Measurements from ENCODE around the gene PNLIP.
A peak's percentile ranks its signal among the peaks of the same experiment; 100 is the strongest.

The PNLIP gene

GRCh38 chr10:116597543-116597942 lies 51.8 kb downstream of the PNLIP start:
- Histone ChIP-seq H3K36me3 (ENCODE audit: control insufficient read depth, insufficient read depth, low read length) (no peaks in the 10 kb centered on the region), H3K27me3 (ENCODE audit: control insufficient read depth, insufficient read depth, low read length, poor library complexity, severe bottlenecking) (no peaks in the 10 kb centered on the region), H3K9me3 (ENCODE audit: control insufficient read depth, low read length) (no peaks in the 10 kb centered on the region), H3K27ac (ENCODE audit: insufficient read depth, low read depth, low read length, poor library complexity, severe bottlenecking) (no peak overlapping the region), H3K4me3 (ENCODE audit: insufficient read depth, low read depth, low read length) (no peak overlapping the region), H3K4me1 (ENCODE audit: control insufficient read depth, insufficient read depth, low read length) (no peaks in the 10 kb centered on the region)
- 88 to 90% methylated on average over 5 of the region's 5 CpGs for WGBS, 2 experiments

GRCh38 chr10:116598329-116598728 lies 52.6 kb downstream of the PNLIP start:
- Histone ChIP-seq H3K27ac (ENCODE audit: insufficient read depth, low read depth, low read length, poor library complexity, severe bottlenecking) (no peak overlapping the region), H3K9me3 (ENCODE audit: control insufficient read depth, low read length) (no peaks in the 10 kb centered on the region), H3K27me3 (ENCODE audit: control insufficient read depth, insufficient read depth, low read length, poor library complexity, severe bottlenecking) (no peaks in the 10 kb centered on the region), H3K4me3 (ENCODE audit: insufficient read depth, low read depth, low read length) (no peak overlapping the region), H3K4me1 (ENCODE audit: control insufficient read depth, insufficient read depth, low read length) (no peaks in the 10 kb centered on the region), H3K36me3 (ENCODE audit: control insufficient read depth, insufficient read depth, low read length) (no peaks in the 10 kb centered on the region)

- no peak overlapping the region for H3K4me3 ChIP-seq (ENCODE audit: insufficient read depth, low read depth, low read length)
- no peaks in the 10 kb centered on the region for H3K4me1 ChIP-seq (ENCODE audit: control insufficient read depth, insufficient read depth, low read length)
- no peaks in the 10 kb centered on the region for H3K27me3 ChIP-seq (ENCODE audit: control insufficient read depth, insufficient read depth, low read length, poor library complexity, severe bottlenecking)
- H3K9me3 ChIP-seq (ENCODE audit: control insufficient read depth, low read length), result no peaks in the 10 kb centered on the region
- 57 to 58% methylated on average over 5 of the region's 5 CpGs for WGBS, 2 experiments
- H3K36me3 ChIP-seq (ENCODE audit: control insufficient read depth, insufficient read depth, low read length), result no peaks in the 10 kb centered on the region
- no peak overlapping the region for H3K27ac ChIP-seq (ENCODE audit: insufficient read depth, low read depth, low read length, poor library complexity, severe bottlenecking)
These were observed 54.3 kb downstream of the PNLIP start for GRCh38 chr10:116599991-116600390.

- no peaks in the 10 kb centered on the region for H3K36me3 ChIP-seq (ENCODE audit: control insufficient read depth, insufficient read depth, low read length)
- H3K27ac ChIP-seq (ENCODE audit: insufficient read depth, low read depth, low read length, poor library complexity, severe bottlenecking), result no peak overlapping the region
- WGBS, 2 experiments, result 91% methylated on average over 10 of the region's 10 CpGs
- H3K9me3 ChIP-seq (ENCODE audit: control insufficient read depth, low read length), result no peaks in the 10 kb centered on the region
- H3K4me3 ChIP-seq (ENCODE audit: insufficient read depth, low read depth, low read length), result no peak overlapping the region
- H3K4me1 ChIP-seq (ENCODE audit: control insufficient read depth, insufficient read depth, low read length), result no peaks in the 10 kb centered on the region
- no peaks in the 10 kb centered on the region for H3K27me3 ChIP-seq (ENCODE audit: control insufficient read depth, insufficient read depth, low read length, poor library complexity, severe bottlenecking)
These were observed 57.1 kb downstream of the PNLIP start for GRCh38 chr10:116602648-116603400.

GRCh38 chr10:116606061-116606483 lies 60.3 kb downstream of the PNLIP start:
- 82 to 84% methylated on average over 8 of the region's 8 CpGs for WGBS, 2 experiments
- Histone ChIP-seq H3K36me3 (ENCODE audit: control insufficient read depth, insufficient read depth, low read length) (no peaks in the 10 kb centered on the region), H3K9me3 (ENCODE audit: control insufficient read depth, low read length) (no peaks in the 10 kb centered on the region), H3K4me3 (ENCODE audit: insufficient read depth, low read depth, low read length) (no peak overlapping the region), H3K27ac (ENCODE audit: insufficient read depth, low read depth, low read length, poor library complexity, severe bottlenecking) (no peak overlapping the region), H3K4me1 (ENCODE audit: control insufficient read depth, insufficient read depth, low read length) (no peaks in the 10 kb centered on the region), H3K27me3 (ENCODE audit: control insufficient read depth, insufficient read depth, low read length, poor library complexity, severe bottlenecking) (peaks cover 11% of the 10 kb centered on the region)

GRCh38 chr10:116607336-116607735 lies 61.6 kb downstream of the PNLIP start:
- Histone ChIP-seq H3K27me3 (ENCODE audit: control insufficient read depth, insufficient read depth, low read length, poor library complexity, severe bottlenecking) (peaks cover 11% of the 10 kb centered on the region), H3K36me3 (ENCODE audit: control insufficient read depth, insufficient read depth, low read length) (no peaks in the 10 kb centered on the region), H3K9me3 (ENCODE audit: control insufficient read depth, low read length) (no peaks in the 10 kb centered on the region), H3K27ac (ENCODE audit: insufficient read depth, low read depth, low read length, poor library complexity, severe bottlenecking) (no peak overlapping the region), H3K4me1 (ENCODE audit: control insufficient read depth, insufficient read depth, low read length) (no peaks in the 10 kb centered on the region), H3K4me3 (ENCODE audit: insufficient read depth, low read depth, low read length) (no peak overlapping the region)
- 84 to 90% methylated on average over 6 of the region's 6 CpGs for WGBS, 2 experiments

- Histone ChIP-seq H3K4me3 (ENCODE audit: insufficient read depth, low read depth, low read length) (peak overlapping the region; percentile 62), H3K27me3 (ENCODE audit: control insufficient read depth, insufficient read depth, low read length, poor library complexity, severe bottlenecking) (peaks cover 11% of the 10 kb centered on the region), H3K27ac (ENCODE audit: insufficient read depth, low read depth, low read length, poor library complexity, severe bottlenecking) (no peak overlapping the region), H3K36me3 (ENCODE audit: control insufficient read depth, insufficient read depth, low read length) (no peaks in the 10 kb centered on the region), H3K9me3 (ENCODE audit: control insufficient read depth, low read length) (no peaks in the 10 kb centered on the region), H3K4me1 (ENCODE audit: control insufficient read depth, insufficient read depth, low read length) (no peaks in the 10 kb centered on the region)
- 31 to 37% methylated on average over 41 of the region's 41 CpGs for WGBS, 2 experiments
These were observed 63.2 kb downstream of the PNLIP start for GRCh38 chr10:116608686-116609594.

- Histone ChIP-seq H3K4me3 (ENCODE audit: insufficient read depth, low read depth, low read length) (no peak overlapping the region), H3K27me3 (ENCODE audit: control insufficient read depth, insufficient read depth, low read length, poor library complexity, severe bottlenecking) (peaks cover 11% of the 10 kb centered on the region), H3K9me3 (ENCODE audit: control insufficient read depth, low read length) (no peaks in the 10 kb centered on the region), H3K27ac (ENCODE audit: insufficient read depth, low read depth, low read length, poor library complexity, severe bottlenecking) (no peak overlapping the region), H3K36me3 (ENCODE audit: control insufficient read depth, insufficient read depth, low read length) (no peaks in the 10 kb centered on the region), H3K4me1 (ENCODE audit: control insufficient read depth, insufficient read depth, low read length) (no peaks in the 10 kb centered on the region)
- 94 to 97% methylated on average over 13 of the region's 13 CpGs for WGBS, 2 experiments
These were observed 64.9 kb downstream of the PNLIP start for GRCh38 chr10:116610443-116611152.

GRCh38 chr10:116611153-116611545 lies 65.4 kb downstream of the PNLIP start:
- H3K9me3 ChIP-seq (ENCODE audit: control insufficient read depth, low read length), result no peaks in the 10 kb centered on the region
- no peak overlapping the region for H3K4me3 ChIP-seq (ENCODE audit: insufficient read depth, low read depth, low read length)
- no peaks in the 10 kb centered on the region for H3K4me1 ChIP-seq (ENCODE audit: control insufficient read depth, insufficient read depth, low read length)
- 91 to 93% methylated on average over 3 of the region's 3 CpGs for WGBS, 2 experiments
- peaks cover 11% of the 10 kb centered on the region for H3K27me3 ChIP-seq (ENCODE audit: control insufficient read depth, insufficient read depth, low read length, poor library complexity, severe bottlenecking)
- no peaks in the 10 kb centered on the region for H3K36me3 ChIP-seq (ENCODE audit: control insufficient read depth, insufficient read depth, low read length)
- no peak overlapping the region for H3K27ac ChIP-seq (ENCODE audit: insufficient read depth, low read depth, low read length, poor library complexity, severe bottlenecking)
